SK-N-SH treated with all-trans-retinoic acid at 6 μM for 48 hours (cell line): ENCODE measurements around the gene IFNL2.

Experiments used
- ATAC-seq: fragments of 200-7000 bp; cut with Tn5 transposase; 3 replicates; pipeline ENCODE4 v1.9.1; 2020; ENCODE audit warnings: mild to moderate bottlenecking, moderate library complexity
- ARNTL ChIP-seq: fragments of 450-650 bp; formaldehyde crosslinking; IDR thresholded peaks from 2 replicates; pipeline ENCODE4 v1.5.0; 2020; ENCODE audit warnings: low read depth, mild to moderate bottlenecking, moderate library complexity, borderline replicate concordance
- BACH2 ChIP-seq: fragments of 250-450 bp; sonication (Bioruptor Pico); IDR thresholded peaks from 2 replicates; pipeline ENCODE4 v1.9.0; 2021; ENCODE audit warnings: mild to moderate bottlenecking, borderline replicate concordance
- CREB5 ChIP-seq: fragments of 250-450 bp; sonication (Bioruptor Pico); IDR thresholded peaks from 2 replicates; pipeline ENCODE4 v1.5.1; 2020; ENCODE audit warnings: low read depth, mild to moderate bottlenecking, moderate library complexity
- CSDC2 ChIP-seq: fragments of 250-450 bp; sonication (Bioruptor Pico); IDR thresholded peaks from 2 replicates; pipeline ENCODE4 v1.5.0; 2020; ENCODE audit warnings: mild to moderate bottlenecking, moderate library complexity
- ESRRG ChIP-seq: fragments of 250-450 bp; sonication (Bioruptor Pico); IDR thresholded peaks from 2 replicates; pipeline ENCODE4 v1.6.1; 2021; ENCODE audit warnings: mild to moderate bottlenecking
- GLIS3 ChIP-seq: fragments of 250-450 bp; sonication (Bioruptor Pico); IDR thresholded peaks from 2 replicates; pipeline ENCODE4 v1.5.0; 2020; ENCODE audit warnings: mild to moderate bottlenecking, moderate library complexity
- OSR1 ChIP-seq: fragments of 250-450 bp; sonication (Bioruptor Pico); IDR thresholded peaks from 2 replicates; pipeline ENCODE4 v1.8.0; 2022; ENCODE audit warnings: moderate library complexity, mild to moderate bottlenecking, inconsistent platforms
- PATZ1 ChIP-seq: fragments of 250-450 bp; sonication (Bioruptor Pico); IDR thresholded peaks from 2 replicates; pipeline ENCODE4 v1.8.0; 2020; ENCODE audit warnings: mild to moderate bottlenecking, moderate library complexity, borderline replicate concordance
- POU6F1 ChIP-seq: fragments of 250-450 bp; sonication (Bioruptor Pico); IDR thresholded peaks from 2 replicates; pipeline ENCODE4 v1.8.0; 2021; ENCODE audit warnings: low read depth, mild to moderate bottlenecking, moderate library complexity, borderline replicate concordance
- PPARA ChIP-seq: fragments of 250-450 bp; sonication (Bioruptor Pico); IDR thresholded peaks from 2 replicates; pipeline ENCODE4 v1.5.0; 2020; ENCODE audit warnings: mild to moderate bottlenecking, borderline replicate concordance
- RARB ChIP-seq: fragments of 250-450 bp; sonication (Bioruptor Pico); IDR thresholded peaks from 2 replicates; pipeline ENCODE4 v1.8.0; 2021; ENCODE audit warnings: mild to moderate bottlenecking, moderate library complexity
- SNAI2 ChIP-seq: fragments of 250-450 bp; sonication (Bioruptor Pico); IDR thresholded peaks from 2 replicates; pipeline ENCODE4 v1.5.0; 2020; ENCODE audit warnings: mild to moderate bottlenecking, moderate library complexity
- TCF4 ChIP-seq: fragments of 250-450 bp; sonication (Bioruptor Pico); IDR thresholded peaks from 2 replicates; pipeline ENCODE4 v1.8.0; 2021; ENCODE audit warnings: mild to moderate bottlenecking, moderate library complexity, borderline replicate concordance
- ZC3H10 ChIP-seq: fragments of 250-450 bp; sonication (Bioruptor Pico); IDR thresholded peaks from 2 replicates; pipeline ENCODE4 v1.5.1; 2021; ENCODE audit warnings: mild to moderate bottlenecking, moderate library complexity
- ZNF565 ChIP-seq: fragments of 450-650 bp; formaldehyde crosslinking; conservative IDR thresholded peaks from 2 replicates; pipeline ENCODE4 v1.5.0; 2020; ENCODE audit warnings: low read depth, mild to moderate bottlenecking, moderate library complexity
- ZNF70 ChIP-seq: fragments of 450-650 bp; formaldehyde crosslinking; IDR thresholded peaks from 2 replicates; pipeline ENCODE4 v1.5.0; 2020; ENCODE audit warnings: mild to moderate bottlenecking, moderate library complexity
- ZNF8 ChIP-seq: fragments of 450-650 bp; formaldehyde crosslinking; IDR thresholded peaks from 2 replicates; pipeline ENCODE4 v1.5.0; 2020; ENCODE audit warnings: mild to moderate bottlenecking, moderate library complexity
- TF ChIP-seq, protein P1 (sequence below): fragments of 250-450 bp; sonication (Bioruptor Pico); IDR thresholded peaks from 2 replicates; pipeline ENCODE4 v1.5.1; 2021; ENCODE audit warnings: mild to moderate bottlenecking, moderate library complexity
- TF ChIP-seq, protein P2 (sequence below): fragments of 250-450 bp; sonication (Bioruptor Pico); IDR thresholded peaks from 2 replicates; pipeline ENCODE4 v1.5.0; 2020; ENCODE audit warnings: mild to moderate bottlenecking, moderate library complexity

Gene IFNL2

GRCh38 chr19:39282021-39282420, 13.8 kb downstream of the IFNL2 start:
- ATAC-seq = no peak
- no peak for TF ChIP-seq RARB (CRISPR knock-in tag)
- TF ChIP-seq PATZ1 (CRISPR knock-in tag) = no peak
- TF ChIP-seq SNAI2 (CRISPR knock-in tag) = no peak
- no peak for TF ChIP-seq PPARA (CRISPR knock-in tag)
- TF ChIP-seq GLIS3 (CRISPR knock-in tag) = no peak
- TF ChIP-seq ZNF70 (CRISPR knock-in tag) = no peak
- no peak for TF ChIP-seq POU6F1
- TF ChIP-seq CSDC2 (CRISPR knock-in tag) = no peak
- TF ChIP-seq ZNF8 (CRISPR knock-in tag) = no peak
- no peak for TF ChIP-seq ESRRG (CRISPR knock-in tag)
- TF ChIP-seq, protein P1, sequence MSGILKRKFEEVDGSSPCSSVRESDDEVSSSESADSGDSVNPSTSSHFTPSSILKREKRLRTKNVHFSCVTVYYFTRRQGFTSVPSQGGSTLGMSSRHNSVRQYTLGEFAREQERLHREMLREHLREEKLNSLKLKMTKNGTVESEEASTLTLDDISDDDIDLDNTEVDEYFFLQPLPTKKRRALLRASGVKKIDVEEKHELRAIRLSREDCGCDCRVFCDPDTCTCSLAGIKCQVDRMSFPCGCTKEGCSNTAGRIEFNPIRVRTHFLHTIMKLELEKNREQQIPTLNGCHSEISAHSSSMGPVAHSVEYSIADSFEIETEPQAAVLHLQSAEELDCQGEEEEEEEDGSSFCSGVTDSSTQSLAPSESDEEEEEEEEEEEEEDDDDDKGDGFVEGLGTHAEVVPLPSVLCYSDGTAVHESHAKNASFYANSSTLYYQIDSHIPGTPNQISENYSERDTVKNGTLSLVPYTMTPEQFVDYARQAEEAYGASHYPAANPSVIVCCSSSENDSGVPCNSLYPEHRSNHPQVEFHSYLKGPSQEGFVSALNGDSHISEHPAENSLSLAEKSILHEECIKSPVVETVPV (CRISPR knock-in tag) = no peak
- TF ChIP-seq ZC3H10 = no peak
- TF ChIP-seq OSR1 (CRISPR knock-in tag) = no peak
- TF ChIP-seq ZNF565 = no peak
- no peak for TF ChIP-seq ARNTL (CRISPR knock-in tag)

GRCh38 chr19:39284032-39284431, 15.8 kb downstream of the IFNL2 start:
- TF ChIP-seq ESRRG (CRISPR knock-in tag) = no peak
- TF ChIP-seq OSR1 (CRISPR knock-in tag) = no peak
- no peak for TF ChIP-seq ZNF8 (CRISPR knock-in tag)
- TF ChIP-seq, protein P2, sequence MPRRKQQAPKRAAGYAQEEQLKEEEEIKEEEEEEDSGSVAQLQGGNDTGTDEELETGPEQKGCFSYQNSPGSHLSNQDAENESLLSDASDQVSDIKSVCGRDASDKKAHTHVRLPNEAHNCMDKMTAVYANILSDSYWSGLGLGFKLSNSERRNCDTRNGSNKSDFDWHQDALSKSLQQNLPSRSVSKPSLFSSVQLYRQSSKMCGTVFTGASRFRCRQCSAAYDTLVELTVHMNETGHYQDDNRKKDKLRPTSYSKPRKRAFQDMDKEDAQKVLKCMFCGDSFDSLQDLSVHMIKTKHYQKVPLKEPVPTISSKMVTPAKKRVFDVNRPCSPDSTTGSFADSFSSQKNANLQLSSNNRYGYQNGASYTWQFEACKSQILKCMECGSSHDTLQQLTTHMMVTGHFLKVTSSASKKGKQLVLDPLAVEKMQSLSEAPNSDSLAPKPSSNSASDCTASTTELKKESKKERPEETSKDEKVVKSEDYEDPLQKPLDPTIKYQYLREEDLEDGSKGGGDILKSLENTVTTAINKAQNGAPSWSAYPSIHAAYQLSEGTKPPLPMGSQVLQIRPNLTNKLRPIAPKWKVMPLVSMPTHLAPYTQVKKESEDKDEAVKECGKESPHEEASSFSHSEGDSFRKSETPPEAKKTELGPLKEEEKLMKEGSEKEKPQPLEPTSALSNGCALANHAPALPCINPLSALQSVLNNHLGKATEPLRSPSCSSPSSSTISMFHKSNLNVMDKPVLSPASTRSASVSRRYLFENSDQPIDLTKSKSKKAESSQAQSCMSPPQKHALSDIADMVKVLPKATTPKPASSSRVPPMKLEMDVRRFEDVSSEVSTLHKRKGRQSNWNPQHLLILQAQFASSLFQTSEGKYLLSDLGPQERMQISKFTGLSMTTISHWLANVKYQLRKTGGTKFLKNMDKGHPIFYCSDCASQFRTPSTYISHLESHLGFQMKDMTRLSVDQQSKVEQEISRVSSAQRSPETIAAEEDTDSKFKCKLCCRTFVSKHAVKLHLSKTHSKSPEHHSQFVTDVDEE (CRISPR knock-in tag) = no peak
- no peak for TF ChIP-seq RARB (CRISPR knock-in tag)
- no peak for TF ChIP-seq BACH2 (CRISPR knock-in tag)
- TF ChIP-seq PPARA (CRISPR knock-in tag) = no peak
- TF ChIP-seq CSDC2 (CRISPR knock-in tag) = no peak
- TF ChIP-seq ZNF565 = no peak
- TF ChIP-seq ZNF70 (CRISPR knock-in tag) = no peak
- TF ChIP-seq CREB5 (CRISPR knock-in tag) = no peak
- TF ChIP-seq POU6F1 = no peak
- TF ChIP-seq SNAI2 (CRISPR knock-in tag) = no peak
- no peak for ATAC-seq

GRCh38 chr19:39293394-39293793, 25.2 kb downstream of the IFNL2 start:
- TF ChIP-seq CSDC2 (CRISPR knock-in tag) (no peak), TCF4 (no peak), OSR1 (CRISPR knock-in tag) (no peak)
- ATAC-seq = no peak
